Stimulated activated CD4-positive, alpha-beta T cell treated with anti-CD3 and anti-CD28 coated beads, TNF-alpha, amount 100 ng/mL, for 1 hour (primary cell): ENCODE data around the gene TRPM6.

Experiments
- DNase-seq, 3 donors: peaks; one replicate each; pipeline ENCODE4 v3.0.0-alpha.2; 2020; ENCODE audit warnings: low read depth in 3 of 3, low spot score in 1 of 3

TRPM6 gene

GRCh38 chr9:74721696-74722660 lies 165.7 kb downstream of the TRPM6 start:
- DNase-seq, result no peak

GRCh38 chr9:74719306-74719705 lies 168.4 kb downstream of the TRPM6 start:
- no peak for DNase-seq

GRCh38 chr9:74718709-74719108 lies 169.0 kb downstream of the TRPM6 start:
- DNase-seq, result no peak

GRCh38 chr9:74711341-74711740 lies 176.4 kb downstream of the TRPM6 start:
- DNase-seq, result no peak

- no peak for DNase-seq
Observed at GRCh38 chr9:74697535-74697934, 190.2 kb downstream of the TRPM6 start.

- DNase-seq, result no peak
Observed at GRCh38 chr9:74696520-74696919, 191.2 kb downstream of the TRPM6 start.

- DNase-seq, result no peak
Observed at GRCh38 chr9:74691058-74691457, 196.7 kb downstream of the TRPM6 start.

- DNase-seq, result no peak
Observed at GRCh38 chr9:74683322-74683721, 204.4 kb downstream of the TRPM6 start.

GRCh38 chr9:74681906-74682305 lies 205.8 kb downstream of the TRPM6 start:
- DNase-seq, result no peak

GRCh38 chr9:74674077-74674476 lies 213.6 kb downstream of the TRPM6 start:
- DNase-seq, result no peak
